HS-27A (cell line): ENCODE measurements around the gene CDR2.
A peak's percentile ranks its signal among the peaks of the same experiment; 100 is the strongest.
"Not testable (repeated sequence)": the region's sequence is repeated elsewhere in the genome, so short reads cannot be mapped to it uniquely, and the experiment has no call there.

ENCODE experiments used
- DNase-seq: peaks from one replicate; pipeline ENCODE4 v3.0.0-alpha.2; 2012; ENCODE audit warnings: low read depth, missing footprints

CDR2 gene

GRCh38 chr16:22304411-22304810, 70.0 kb downstream of the CDR2 start:
- no peak for DNase-seq

- no peak for DNase-seq
Observed at GRCh38 chr16:22302776-22303363, 71.5 kb downstream of the CDR2 start.

- not testable (repeated sequence) for DNase-seq
Observed at GRCh38 chr16:22301423-22301822, 73.0 kb downstream of the CDR2 start.

- DNase-seq: no peak
Observed at GRCh38 chr16:22300427-22301071, 73.9 kb downstream of the CDR2 start.

GRCh38 chr16:22299036-22299435, 75.4 kb downstream of the CDR2 start:
- DNase-seq: no peak

- peak; percentile 84 for DNase-seq
Observed at GRCh38 chr16:22297871-22298733, 76.3 kb downstream of the CDR2 start.

GRCh38 chr16:22297114-22297870, 77.1 kb downstream of the CDR2 start, which contains the start of gene POLR3E:
Gene POLR3E (plus strand): TSS chr16:22297409. CDS start chr16:22302969, 5,560 bp downstream.
- peak; percentile 92 for DNase-seq

GRCh38 chr16:22296225-22297113, 78.0 kb downstream of the CDR2 start:
- no peak for DNase-seq
